Upper lobe of left lung (tissue), 4 donors: ENCODE results near the gene TIAL1.

Experiments
- CTCF ChIP-seq, 6 experiments: fragments of 450-650 bp in 4 of 6; fragments of 200-600 bp in 2 of 6; sonication (generic) in 2 of 6; IDR thresholded peaks; one replicate each; pipeline ENCODE4 v1.5.1; 2016 to 2019; ENCODE audit warnings: antibody characterized with exemption in 6 of 6
- POLR2A ChIP-seq, 4 donors: fragments of 450-650 bp; IDR thresholded peaks; one replicate each; pipeline ENCODE4 v1.5.1; 2016 to 2017; ENCODE audit warnings: antibody characterized with exemption in 4 of 4, mild to moderate bottlenecking in 2 of 4
- POLR2AphosphoS5 ChIP-seq, 2 donors: sonication (generic); formaldehyde crosslinking; IDR thresholded peaks; one replicate each; pipeline ENCODE4 v1.5.1; 2017; ENCODE audit warnings: antibody characterized with exemption in 2 of 2

GRCh38 chr10:119596537-119597404 lies at the start of gene TIAL1:
- TF ChIP-seq CTCF (IDR thresholded peaks at IDR 0.05), result peak in 1 of 6 experiments; percentile 29
- TF ChIP-seq POLR2AphosphoS5 (IDR thresholded peaks at IDR 0.05), result peak; percentile 54 to 81
- TF ChIP-seq POLR2A (IDR thresholded peaks at IDR 0.05), result peak in 3 of 4 donors; percentile 56 to 87 (median 86)
